NCI-H2171 (cell line): Measurements from ENCODE around the gene LY6G6D.

Experiments
- DNase-seq: peaks from one replicate; lab custom pipeline; 2025; lab: John Stamatoyannopoulos, UW

Gene LY6G6D

GRCh38 chr6:31736768-31737314 lies 21.7 kb downstream of the LY6G6D start:
- no peak for DNase-seq

DNA sequence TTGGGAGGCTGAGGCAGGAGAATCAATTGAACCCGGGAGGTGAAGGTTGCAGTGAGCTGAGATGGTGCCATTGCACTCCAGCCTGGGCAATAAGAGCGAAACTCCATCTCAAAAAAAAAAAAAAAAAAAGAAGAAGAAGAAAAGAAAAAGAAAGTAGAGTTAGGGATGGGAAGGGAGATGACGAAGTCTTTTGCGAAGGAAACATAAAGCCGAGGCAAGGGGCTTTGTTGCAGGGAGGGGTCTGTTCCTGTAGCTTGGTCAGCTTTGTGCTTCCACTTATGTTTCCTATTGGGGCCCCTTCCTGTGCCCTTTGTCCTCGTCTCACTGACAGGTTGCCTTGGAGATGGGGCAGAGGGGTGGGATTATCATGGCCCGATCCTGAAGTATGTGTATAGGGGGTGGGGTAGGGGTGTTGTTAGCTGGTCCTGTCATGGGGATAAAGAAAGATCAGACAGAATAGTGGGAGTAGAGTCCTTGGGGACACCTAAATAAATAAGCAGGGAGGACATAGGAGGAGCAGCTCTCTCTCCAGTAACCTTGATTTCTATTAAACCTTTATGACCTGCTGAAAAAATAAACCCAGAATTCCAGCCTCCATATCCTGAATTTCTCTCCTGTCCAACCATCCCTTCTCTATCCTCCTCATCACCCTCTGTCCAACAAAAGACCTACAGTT lies 22.3 kb downstream of the LY6G6D start:
- no peak for DNase-seq

DNA sequence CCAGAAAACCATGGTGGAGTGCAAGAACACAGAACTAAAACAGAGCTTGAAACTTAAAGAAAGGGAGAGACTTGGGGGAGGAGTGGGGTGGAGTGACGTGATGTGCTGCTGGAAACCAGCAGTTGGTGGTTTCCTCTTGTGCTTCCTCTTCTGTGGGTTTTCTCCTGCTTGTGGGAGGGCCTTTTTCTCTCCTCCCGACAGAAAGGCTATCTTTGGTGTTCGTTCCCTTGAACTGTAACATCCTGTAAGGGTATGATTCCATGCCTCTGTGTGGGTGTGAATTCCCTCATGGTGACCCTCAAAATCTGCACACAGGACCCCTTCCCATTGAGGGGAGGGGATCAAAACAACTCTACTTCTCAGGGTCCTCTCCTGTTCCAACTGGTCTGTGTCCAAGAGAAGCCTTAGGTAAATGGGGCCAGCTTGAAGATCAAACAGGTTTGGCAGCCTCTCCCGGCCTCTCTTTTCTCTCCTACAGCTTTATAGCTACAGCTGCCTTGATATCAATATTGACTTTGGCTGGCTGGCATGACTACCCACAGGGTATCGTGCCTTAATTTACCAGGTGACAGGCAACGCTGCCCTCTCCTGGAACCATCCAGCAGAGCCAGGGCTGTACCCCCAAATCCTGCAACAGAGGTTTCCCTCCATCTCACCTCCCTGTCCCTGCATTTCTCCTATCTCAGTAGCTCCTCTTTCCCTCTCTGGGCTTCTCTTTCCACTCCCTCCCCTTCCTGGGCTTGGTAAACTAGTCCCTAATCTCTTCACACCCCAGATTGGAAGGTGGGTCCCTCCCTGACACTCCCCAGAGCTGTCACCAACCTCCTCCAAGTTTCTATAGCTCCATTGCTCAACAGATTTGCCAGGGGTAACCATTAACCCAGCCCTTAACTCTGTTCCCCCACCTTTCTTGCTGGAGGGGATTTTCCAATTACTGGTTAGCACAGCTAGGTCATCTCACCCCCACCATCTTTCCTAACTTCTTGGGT lies 23.1 kb downstream of the LY6G6D start:
- DNase-seq, result no peak

DNA sequence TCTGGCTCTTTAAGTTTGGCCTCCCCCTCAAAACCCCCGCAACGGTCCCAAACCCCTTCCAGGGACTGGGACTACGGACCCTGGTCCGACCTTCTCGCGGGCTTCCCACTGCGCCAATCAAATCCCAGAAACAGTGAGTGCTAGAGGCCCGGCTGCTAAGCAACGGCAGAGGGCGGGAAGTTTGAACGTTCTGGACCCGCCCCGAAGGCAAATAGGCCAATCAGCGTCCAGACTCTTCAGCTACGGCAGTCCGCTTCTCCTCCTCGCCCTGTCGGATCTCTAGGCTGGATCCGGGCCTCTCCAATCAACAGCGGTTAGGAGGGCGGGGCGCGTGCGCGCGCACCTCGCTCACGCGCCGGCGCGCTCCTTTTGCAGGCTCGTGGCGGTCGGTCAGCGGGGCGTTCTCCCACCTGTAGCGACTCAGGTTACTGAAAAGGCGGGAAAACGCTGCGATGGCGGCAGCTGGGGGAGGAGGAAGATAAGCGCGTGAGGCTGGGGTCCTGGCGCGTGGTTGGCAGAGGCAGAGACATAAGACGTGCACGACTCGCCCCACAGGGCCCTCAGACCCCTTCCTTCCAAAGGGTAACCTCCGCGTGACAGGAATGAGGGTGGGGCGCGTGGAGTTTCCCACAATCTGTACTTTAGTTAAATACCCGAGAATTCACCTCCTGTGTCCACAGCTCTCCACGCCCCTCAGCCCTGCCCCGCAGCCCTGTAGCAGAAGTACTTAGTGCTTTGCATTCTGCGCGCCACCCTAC lies 24.7 kb downstream of the LY6G6D start, which contains the start of gene MSH5:
Gene MSH5 (plus strand): TSS at position 367 of the 758 bp plus-strand sequence. CDS start 462 bp downstream, outside the sequence.
- DNase-seq, result peak; percentile 99

GRCh38 chr6:31740397-31741223 lies 25.5 kb downstream of the LY6G6D start:
- DNase-seq, result no peak

DNA sequence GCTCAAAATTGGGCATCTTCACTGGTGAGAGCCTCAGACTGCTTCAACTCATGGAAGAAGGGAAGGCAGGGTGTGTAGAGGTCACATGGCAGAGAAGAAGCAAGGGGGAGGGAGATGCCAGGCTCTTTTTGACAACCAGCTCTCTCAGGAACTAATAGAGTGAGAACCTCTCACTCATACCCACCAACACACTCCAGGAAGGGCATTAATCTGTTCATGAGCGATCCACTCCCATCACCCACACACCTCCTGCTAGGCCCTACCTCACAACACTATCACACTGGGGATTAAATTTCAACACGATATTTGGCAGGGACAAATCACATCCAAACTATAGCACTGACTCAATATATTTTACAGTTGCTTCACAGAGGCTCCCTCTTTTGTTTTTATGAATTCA lies 26.7 kb downstream of the LY6G6D start:
- DNase-seq, result no peak

DNA sequence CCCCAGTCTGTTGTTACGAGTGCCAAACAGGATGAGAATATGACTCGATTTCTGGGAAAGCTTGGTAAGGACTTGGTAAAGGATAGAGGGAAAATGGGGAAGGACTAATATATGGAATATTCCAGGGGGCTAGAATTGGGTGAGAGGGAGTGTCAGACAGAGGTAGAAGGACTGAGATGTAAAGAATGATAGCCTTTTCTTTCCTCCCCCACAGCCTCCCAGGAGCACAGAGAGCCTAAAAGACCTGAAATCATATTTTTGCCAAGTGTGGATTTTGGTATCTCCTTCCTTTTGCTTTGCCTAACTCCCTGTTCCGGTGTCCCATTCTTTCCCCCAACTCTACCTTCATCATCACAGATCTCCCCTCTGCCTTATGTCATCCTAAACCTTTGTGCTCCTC lies 27.7 kb downstream of the LY6G6D start:
- no peak for DNase-seq

- DNase-seq, result no peak
These were observed 29.3 kb downstream of the LY6G6D start for GRCh38 chr6:31744422-31744821.

- DNase-seq, result no peak
These were observed 34.3 kb downstream of the LY6G6D start for GRCh38 chr6:31749301-31750036.

DNA sequence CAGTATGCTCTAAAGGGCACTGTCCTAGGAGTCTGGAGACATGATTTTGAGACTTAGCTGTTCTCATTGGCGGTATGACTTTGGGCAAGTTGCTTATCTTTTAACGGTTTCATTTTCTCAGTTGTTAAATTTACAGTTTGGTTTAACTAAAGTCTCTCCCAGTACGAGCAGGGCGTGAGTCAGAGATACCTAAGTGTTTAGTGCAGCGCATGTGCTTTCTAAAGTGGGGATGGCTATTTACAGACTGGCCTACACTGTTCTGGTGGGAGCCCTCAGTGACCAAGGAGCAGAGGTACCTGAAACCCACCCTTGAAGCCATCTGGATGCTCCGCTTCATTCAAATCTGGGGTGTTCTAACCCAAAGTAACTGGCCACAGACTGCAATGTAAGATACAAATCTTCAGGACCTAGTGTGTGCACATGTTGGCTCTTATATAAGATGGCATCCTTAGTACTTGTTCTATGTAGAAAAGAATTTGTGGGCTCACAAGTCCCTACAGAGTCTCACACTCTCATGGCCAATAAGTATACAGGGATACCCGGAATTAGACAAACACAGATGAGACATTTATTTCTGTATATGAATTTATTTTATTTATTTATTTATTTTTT lies 35.4 kb downstream of the LY6G6D start:
- no peak for DNase-seq

GRCh38 chr6:31752739-31753319 lies 37.7 kb downstream of the LY6G6D start:
- DNase-seq, result no peak

GRCh38 chr6:31758281-31758680 lies 43.1 kb downstream of the LY6G6D start:
- no peak for DNase-seq

DNA sequence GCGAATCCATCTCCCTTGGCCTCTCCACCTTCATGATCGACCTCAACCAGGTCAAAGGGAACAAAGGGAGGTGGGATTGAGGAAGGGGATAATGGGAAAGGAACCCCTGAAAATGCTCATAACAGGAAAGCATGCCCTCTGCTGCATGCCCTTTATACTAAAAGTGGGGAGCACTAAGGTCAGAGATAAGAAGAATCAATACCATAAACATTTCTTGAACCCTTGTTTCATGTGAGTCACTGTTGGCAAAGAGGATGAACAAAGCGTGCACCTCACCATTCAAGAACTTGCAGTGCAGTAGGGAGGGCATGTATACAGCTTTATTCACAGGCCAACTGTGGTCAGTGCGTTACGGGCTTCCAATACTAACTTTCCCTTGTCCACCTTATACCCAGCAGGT lies 45.6 kb downstream of the LY6G6D start:
- no peak for DNase-seq

DNA sequence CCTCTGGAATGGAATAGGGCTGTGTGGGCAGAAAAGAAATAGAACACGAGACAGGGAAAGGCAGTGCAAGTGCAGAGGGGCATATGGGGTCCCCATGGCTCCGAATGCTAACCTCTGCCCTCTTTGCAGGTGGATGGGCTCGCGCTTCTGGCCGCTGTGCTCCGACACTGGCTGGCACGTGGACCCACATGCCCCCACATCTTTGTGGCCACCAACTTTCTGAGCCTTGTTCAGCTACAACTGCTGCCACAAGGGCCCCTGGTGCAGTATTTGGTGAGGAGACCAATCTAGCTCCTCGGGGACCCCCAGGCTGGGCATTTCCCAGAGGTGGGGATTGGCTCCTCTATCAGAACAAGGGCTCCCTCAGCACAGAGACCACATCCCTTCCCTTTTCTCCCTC lies 46.2 kb downstream of the LY6G6D start:
- no peak for DNase-seq

DNA sequence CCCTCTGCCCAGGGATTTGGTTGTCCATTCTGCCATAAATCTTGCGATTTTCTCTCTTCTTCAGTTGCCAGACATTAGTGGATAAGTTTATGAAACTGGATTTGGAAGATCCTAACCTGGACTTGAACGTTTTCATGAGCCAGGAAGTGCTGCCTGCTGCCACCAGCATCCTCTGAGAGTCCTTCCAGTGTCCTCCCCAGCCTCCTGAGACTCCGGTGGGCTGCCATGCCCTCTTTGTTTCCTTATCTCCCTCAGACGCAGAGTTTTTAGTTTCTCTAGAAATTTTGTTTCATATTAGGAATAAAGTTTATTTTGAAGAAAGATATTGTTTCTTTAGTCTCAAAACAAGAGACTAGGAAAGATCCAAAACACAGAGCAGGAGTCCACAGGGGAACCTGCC lies 47.2 kb downstream of the LY6G6D start, which contains the start of gene SAPCD1:
Gene SAPCD1 (plus strand): TSS at position 301 of the 400 bp plus-strand sequence. CDS start 399 bp downstream, outside the sequence.
- no peak for DNase-seq

DNA sequence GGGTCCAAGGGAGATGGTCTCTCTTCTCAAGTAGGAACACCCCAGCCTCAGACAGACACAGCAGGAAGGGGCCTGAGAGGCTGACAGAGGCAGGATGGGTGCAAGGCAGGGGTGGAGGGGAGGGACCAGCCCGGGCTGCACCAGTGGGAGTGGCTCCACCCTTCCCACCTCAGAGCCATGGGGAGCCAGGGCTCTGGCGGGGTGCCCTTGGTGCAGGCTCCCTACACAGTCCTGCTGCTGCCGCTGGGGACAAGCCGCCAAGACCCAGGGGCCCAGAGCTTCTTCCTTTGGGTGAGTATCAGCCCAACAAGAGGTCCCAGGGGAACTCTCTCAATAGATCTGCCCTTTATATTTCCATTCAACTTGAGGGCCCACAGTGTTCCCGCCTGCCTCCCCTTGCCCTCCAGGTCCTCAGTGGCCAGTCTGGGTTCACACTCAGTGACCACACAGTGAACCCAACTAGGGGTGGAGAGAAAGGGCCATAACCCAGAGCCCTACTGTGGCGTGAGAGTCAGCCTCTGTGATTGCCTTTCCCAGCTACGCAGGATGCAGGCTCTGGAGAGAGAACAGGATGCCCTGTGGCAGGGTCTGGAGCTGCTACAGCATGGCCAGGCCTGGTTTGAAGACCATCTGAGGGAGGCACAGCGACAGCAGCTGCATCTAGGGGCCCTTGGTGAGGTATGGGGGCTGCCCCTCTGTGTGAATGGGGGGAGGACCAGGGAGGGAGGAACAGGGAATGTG lies 47.9 kb downstream of the LY6G6D start:
- no peak for DNase-seq

GRCh38 chr6:31763619-31763940 lies 48.4 kb downstream of the LY6G6D start:
- no peak for DNase-seq

GRCh38 chr6:31764198-31764597 lies 49.0 kb downstream of the LY6G6D start:
- no peak for DNase-seq

DNA sequence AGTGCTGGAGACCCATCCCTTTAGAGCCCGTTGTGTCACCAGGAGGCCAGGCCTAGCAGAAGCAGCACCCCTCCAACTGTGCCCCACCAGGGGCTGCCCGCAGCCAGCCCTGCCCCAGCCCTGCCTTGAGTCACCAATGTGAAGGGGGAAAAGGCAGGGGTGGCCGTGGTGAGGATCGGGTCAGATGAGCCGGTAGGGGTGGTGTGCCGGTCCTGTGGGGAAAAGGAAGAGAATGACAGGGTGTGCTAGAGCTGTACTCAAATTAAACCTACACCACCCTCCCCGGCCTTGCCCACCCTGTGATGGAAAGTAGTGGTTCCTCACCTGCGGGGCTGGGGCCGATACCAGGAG lies 50.4 kb downstream of the LY6G6D start:
- DNase-seq, result no peak
